Neural progenitor cell (in vitro differentiated cells): Measurements from ENCODE around the gene DPY30. TPM values are rescaled to one million over a fixed set of nuclear protein-coding genes. Genes with fewer than 3 reads are reported as not detected.

Source experiments
- DNase-seq: peaks from one replicate; pipeline ENCODE4 v3.0.0-alpha.2; 2016; ENCODE audit warnings: low spot score
- H2AFZ ChIP-seq: fragments of 200-600 bp; sonication (generic); replicated peaks from 2 replicates; pipeline ENCODE4 v1.6.1; 2016; ENCODE audit warnings: antibody characterized with exemption
- H3F3A ChIP-seq: fragments of 200-600 bp; sonication (generic); 2 replicates; pipeline ENCODE4 v1.6.1; 2016; ENCODE audit warnings: antibody characterized with exemption, low read depth
- H3K27ac ChIP-seq: fragments of 200-600 bp; sonication (generic); 2 replicates; pipeline ENCODE4 v1.5.1; 2016; ENCODE audit warnings: mild to moderate bottlenecking
- H3K27me3 ChIP-seq: fragments of 200-600 bp; sonication (generic); 2 replicates; pipeline ENCODE4 v1.6.1; 2016; ENCODE audit warnings: mild to moderate bottlenecking, moderate library complexity
- H3K36me3 ChIP-seq: fragments of 200-600 bp; sonication (generic); 2 replicates; pipeline ENCODE4 v1.5.1; 2016
- H3K4me1 ChIP-seq: fragments of 200-600 bp; sonication (generic); 2 replicates; pipeline ENCODE4 v1.6.1; 2016; ENCODE audit warnings: mixed run types
- H3K4me2 ChIP-seq: fragments of 200-600 bp; sonication (generic); 2 replicates; pipeline ENCODE4 v1.6.1; 2016
- H3K4me3 ChIP-seq: fragments of 200-600 bp; sonication (generic); 2 replicates; pipeline ENCODE4 v1.5.1; 2016
- H3K79me2 ChIP-seq: fragments of 200-600 bp; sonication (generic); 2 replicates; pipeline ENCODE4 v1.6.1; 2016; ENCODE audit warnings: low read depth
- H3K9ac ChIP-seq: fragments of 200-600 bp; sonication (generic); 2 replicates; pipeline ENCODE4 v1.6.1; 2016
- H3K9me3 ChIP-seq: fragments of 200-600 bp; sonication (generic); 2 replicates; pipeline ENCODE4 v1.5.1; 2016; ENCODE audit warnings: low read depth
- H4K20me1 ChIP-seq: fragments of 200-600 bp; sonication (generic); 2 replicates; pipeline ENCODE4 v1.6.1; 2016; ENCODE audit warnings: low read depth
- H3K27ac Mint-ChIP-seq: 3 replicates; pipeline ENCODE4 v1.8.0; 2021; ENCODE audit warnings: mixed read lengths
- H3K27me3 Mint-ChIP-seq: 2 replicates; pipeline ENCODE4 v1.8.0; 2022; ENCODE audit warnings: low read depth, mild to moderate bottlenecking, inconsistent platforms, moderate library complexity, mixed read lengths; ENCODE audit not compliant: insufficient read depth
- H3K36me3 Mint-ChIP-seq: 3 replicates; pipeline ENCODE4 v1.8.0; 2021; ENCODE audit warnings: mixed read lengths
- H3K4me1 Mint-ChIP-seq: 3 replicates; pipeline ENCODE4 v1.8.0; 2021; ENCODE audit warnings: mixed read lengths
- H3K4me3 Mint-ChIP-seq: 3 replicates; pipeline ENCODE4 v1.8.0; 2021; ENCODE audit warnings: mild to moderate bottlenecking, moderate library complexity, mixed read lengths
- H3K9me3 Mint-ChIP-seq: 3 replicates; pipeline ENCODE4 v1.8.0; 2020; ENCODE audit warnings: mixed read lengths
- EZH2 ChIP-seq: fragments of 200-600 bp; sonication (generic); IDR thresholded peaks from 2 replicates; pipeline ENCODE4 v1.6.1; 2017; ENCODE audit warnings: antibody characterized with exemption, mild to moderate bottlenecking, moderate library complexity
- EZH2phosphoT487 ChIP-seq: fragments of 200-600 bp; sonication (generic); IDR thresholded peaks from 2 replicates; pipeline ENCODE4 v1.6.1; 2017; ENCODE audit warnings: antibody characterized with exemption
- total RNA-seq: library from RNA; depleted of rRNA; stranded (reverse); fragments of >200 nt; gene quantifications from 2 replicates; pipeline ENCODE4 v1.2.3, GENCODE V29; 2015; ENCODE audit warnings: low replicate concordance
- TF ChIP-seq, protein P1 (sequence below): fragments of 200-600 bp; sonication (generic); IDR thresholded peaks from 2 replicates; pipeline ENCODE4 v1.5.1; 2017; ENCODE audit warnings: antibody characterized with exemption, mild to moderate bottlenecking

DPY30 gene
- total RNA-seq, 1 donor from 2014 or later = 199 TPM

DNA sequence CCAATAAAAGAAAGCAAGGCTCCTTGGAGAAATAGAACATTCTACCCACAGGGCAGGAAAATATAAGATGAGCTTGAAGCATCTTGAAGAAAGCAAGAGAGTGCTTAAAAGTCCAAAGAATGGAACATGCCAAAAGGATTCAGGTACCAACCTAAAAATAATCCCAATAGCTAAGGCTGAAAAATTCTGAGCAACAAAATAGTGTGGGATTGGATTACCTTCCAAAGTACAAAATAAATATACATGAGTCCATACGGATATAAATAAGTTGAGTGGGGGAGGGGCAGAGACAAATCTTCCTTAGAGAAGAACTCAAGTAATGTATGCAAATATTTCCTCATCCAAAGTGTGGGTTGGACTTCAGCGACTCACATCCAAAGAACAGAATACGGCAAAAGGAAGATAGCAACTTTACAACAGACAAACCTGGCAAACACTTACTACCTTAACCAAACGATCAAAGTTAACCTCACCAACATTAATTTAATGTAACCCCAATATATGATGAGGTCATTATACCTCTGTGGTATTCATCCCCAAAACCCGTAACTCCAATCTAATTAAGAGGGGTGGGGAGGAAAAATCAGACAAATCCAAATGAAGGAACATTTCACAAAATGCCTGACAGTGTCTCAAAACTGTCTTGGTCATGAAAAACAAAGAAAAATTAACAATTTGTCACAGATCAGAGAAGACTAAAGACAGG is 55.7 kb downstream of the DPY30 start:
- H3K27ac Mint-ChIP-seq = no peak overlapping the region
- H3K4me1 Mint-ChIP-seq = peaks cover 2% of the 10 kb centered on the region
- H2AFZ ChIP-seq = no peak overlapping the region
- DNase-seq = no peak
- no peaks in the 10 kb centered on the region for H3K27me3 Mint-ChIP-seq
- H3K9me3 Mint-ChIP-seq = peaks cover 3% of the 10 kb centered on the region
- no peak overlapping the region for H3K27ac ChIP-seq
- TF ChIP-seq, protein P1, sequence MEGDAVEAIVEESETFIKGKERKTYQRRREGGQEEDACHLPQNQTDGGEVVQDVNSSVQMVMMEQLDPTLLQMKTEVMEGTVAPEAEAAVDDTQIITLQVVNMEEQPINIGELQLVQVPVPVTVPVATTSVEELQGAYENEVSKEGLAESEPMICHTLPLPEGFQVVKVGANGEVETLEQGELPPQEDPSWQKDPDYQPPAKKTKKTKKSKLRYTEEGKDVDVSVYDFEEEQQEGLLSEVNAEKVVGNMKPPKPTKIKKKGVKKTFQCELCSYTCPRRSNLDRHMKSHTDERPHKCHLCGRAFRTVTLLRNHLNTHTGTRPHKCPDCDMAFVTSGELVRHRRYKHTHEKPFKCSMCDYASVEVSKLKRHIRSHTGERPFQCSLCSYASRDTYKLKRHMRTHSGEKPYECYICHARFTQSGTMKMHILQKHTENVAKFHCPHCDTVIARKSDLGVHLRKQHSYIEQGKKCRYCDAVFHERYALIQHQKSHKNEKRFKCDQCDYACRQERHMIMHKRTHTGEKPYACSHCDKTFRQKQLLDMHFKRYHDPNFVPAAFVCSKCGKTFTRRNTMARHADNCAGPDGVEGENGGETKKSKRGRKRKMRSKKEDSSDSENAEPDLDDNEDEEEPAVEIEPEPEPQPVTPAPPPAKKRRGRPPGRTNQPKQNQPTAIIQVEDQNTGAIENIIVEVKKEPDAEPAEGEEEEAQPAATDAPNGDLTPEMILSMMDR = no peak
- no peak for TF ChIP-seq EZH2
- no peak for TF ChIP-seq EZH2phosphoT487
- no peaks in the 10 kb centered on the region for H3K27me3 ChIP-seq
- peaks cover 16% of the 10 kb centered on the region for H3K36me3 Mint-ChIP-seq
- H3K4me1 ChIP-seq = peaks cover 3% of the 10 kb centered on the region
- no peaks in the 10 kb centered on the region for H3K9me3 ChIP-seq
- peaks cover 4% of the 10 kb centered on the region for H3F3A ChIP-seq
- H3K79me2 ChIP-seq = peaks cover 100% of the 10 kb centered on the region
- H3K4me3 ChIP-seq = no peak overlapping the region
- H3K9ac ChIP-seq = no peak overlapping the region
- H3K4me2 ChIP-seq = no peak overlapping the region
- H3K36me3 ChIP-seq = no peaks in the 10 kb centered on the region
- peaks cover 10% of the 10 kb centered on the region for H4K20me1 ChIP-seq
- H3K4me3 Mint-ChIP-seq = no peak overlapping the region

DNA sequence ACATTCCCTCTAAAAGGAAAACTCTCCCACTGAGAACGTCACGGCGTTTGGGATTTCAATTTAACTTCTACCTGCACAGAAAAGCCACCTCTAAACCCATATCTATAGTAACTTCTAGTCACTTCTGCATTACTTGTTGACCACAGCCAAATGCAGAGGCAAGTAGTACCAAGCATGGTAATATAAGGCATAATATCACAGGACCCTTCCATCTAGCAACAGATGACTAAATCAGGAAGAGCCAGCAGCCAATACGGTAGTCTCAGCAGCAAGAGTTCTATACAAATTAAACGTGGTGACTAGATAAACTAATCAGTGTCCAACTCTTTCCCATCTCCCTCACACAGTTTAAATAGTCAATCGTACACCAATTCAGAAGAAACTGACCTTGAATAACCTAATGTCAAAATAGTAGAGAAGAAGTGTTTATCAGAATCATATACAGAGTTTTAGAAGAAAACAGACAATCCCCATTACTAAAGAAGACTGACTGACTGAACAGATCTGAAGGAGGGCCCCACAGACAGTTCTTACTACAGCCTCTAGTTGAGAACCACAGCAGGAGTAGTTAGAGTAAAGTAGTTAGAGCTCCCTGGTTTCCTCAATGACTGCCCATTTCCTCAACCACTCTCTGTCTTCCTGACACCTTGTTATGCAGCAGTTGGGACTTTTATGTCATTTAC is 58.8 kb downstream of the DPY30 start:
- Histone ChIP-seq H3K79me2 (peaks cover 100% of the 10 kb centered on the region), H3K4me3 (no peak overlapping the region), H3K4me2 (no peak overlapping the region), H2AFZ (no peak overlapping the region), H3K27me3 (no peaks in the 10 kb centered on the region), H3F3A (no peaks in the 10 kb centered on the region), H3K36me3 (no peaks in the 10 kb centered on the region), H4K20me1 (peaks cover 10% of the 10 kb centered on the region), H3K9ac (no peak overlapping the region), H3K9me3 (no peaks in the 10 kb centered on the region), H3K4me1 (peaks cover 3% of the 10 kb centered on the region), H3K27ac (no peak overlapping the region)
- peaks cover 17% of the 10 kb centered on the region for H3K36me3 Mint-ChIP-seq
- peaks cover 2% of the 10 kb centered on the region for H3K9me3 Mint-ChIP-seq
- TF ChIP-seq EZH2 = no peak
- TF ChIP-seq, protein P1 = no peak
- no peak for TF ChIP-seq EZH2phosphoT487
- no peak overlapping the region for H3K27ac Mint-ChIP-seq
- no peaks in the 10 kb centered on the region for H3K27me3 Mint-ChIP-seq
- H3K4me3 Mint-ChIP-seq = no peak overlapping the region
- peaks cover 4% of the 10 kb centered on the region for H3K4me1 Mint-ChIP-seq
- peak; percentile 9 for DNase-seq

DNA sequence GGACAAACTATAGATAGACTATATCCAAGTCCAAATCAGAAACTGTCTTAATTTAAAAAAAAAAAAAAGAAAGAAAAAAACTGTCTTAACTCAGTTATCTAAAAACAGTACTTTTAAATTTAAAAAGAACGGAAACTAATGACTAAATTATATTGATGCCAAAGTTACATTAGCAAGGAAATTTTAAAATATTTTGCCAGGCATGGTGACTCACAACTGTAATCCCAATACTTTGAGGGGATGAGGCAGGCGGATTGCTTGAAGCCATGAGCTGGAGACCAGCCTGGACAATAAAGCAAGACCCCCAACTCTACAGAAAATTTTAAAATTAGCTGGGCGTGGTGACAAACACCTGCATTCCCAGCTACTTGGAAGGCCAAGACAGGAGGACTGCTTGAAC is 59.6 kb downstream of the DPY30 start:
- H3K27me3 Mint-ChIP-seq = no peaks in the 10 kb centered on the region
- Histone ChIP-seq H3K4me1 (peaks cover 3% of the 10 kb centered on the region), H3K9ac (no peak overlapping the region), H3K27ac (no peak overlapping the region), H3K4me2 (no peak overlapping the region), H3K4me3 (no peak overlapping the region), H3K27me3 (no peaks in the 10 kb centered on the region), H3K9me3 (no peaks in the 10 kb centered on the region), H3K36me3 (no peaks in the 10 kb centered on the region), H3F3A (no peaks in the 10 kb centered on the region), H4K20me1 (peaks cover 10% of the 10 kb centered on the region), H2AFZ (no peak overlapping the region), H3K79me2 (peaks cover 100% of the 10 kb centered on the region)
- DNase-seq = no peak
- TF ChIP-seq, protein P1 = no peak
- TF ChIP-seq EZH2 = no peak
- TF ChIP-seq EZH2phosphoT487 = no peak
- H3K27ac Mint-ChIP-seq = no peak overlapping the region
- H3K4me3 Mint-ChIP-seq = no peak overlapping the region
- peaks cover 2% of the 10 kb centered on the region for H3K9me3 Mint-ChIP-seq
- peaks cover 4% of the 10 kb centered on the region for H3K4me1 Mint-ChIP-seq
- peaks cover 15% of the 10 kb centered on the region for H3K36me3 Mint-ChIP-seq
